HepG2 (cell line): ENCODE results near the gene ITGAV. TPM values are rescaled to one million over a fixed set of nuclear protein-coding genes. Genes with fewer than 3 reads are reported as not detected.

ENCODE experiments used
- ARNT2 ChIP-seq: sonication (generic); formaldehyde crosslinking; IDR thresholded peaks from 2 replicates; pipeline ENCODE4 v1.8.0; 2022; ENCODE audit warnings: mild to moderate bottlenecking, low read depth, missing genetic modification reagents, moderate library complexity
- CEBPG ChIP-seq: IDR thresholded peaks from 2 replicates; pipeline ENCODE4 v1.6.1; 2016
- GATAD1 ChIP-seq: IDR thresholded peaks from 2 replicates; pipeline ENCODE4 v1.6.1; 2016; ENCODE audit warnings: missing genetic modification reagents, missing compliant biosample characterization
- IKZF4 ChIP-seq: sonication (generic); formaldehyde crosslinking; IDR thresholded peaks from 2 replicates; pipeline ENCODE4 v1.5.1; 2020; ENCODE audit warnings: borderline replicate concordance, mild to moderate bottlenecking, low read depth, missing genetic modification reagents; ENCODE audit errors: not compliant biosample characterization
- KLF11 ChIP-seq: IDR thresholded peaks from 2 replicates; pipeline ENCODE4 v1.6.1; 2016; ENCODE audit warnings: missing compliant biosample characterization
- MEIS1 ChIP-seq: sonication (generic); formaldehyde crosslinking; IDR thresholded peaks from 2 replicates; pipeline ENCODE4 v1.9.0; 2021; ENCODE audit warnings: mild to moderate bottlenecking, missing genetic modification reagents, moderate library complexity, borderline replicate concordance
- NR2F6 ChIP-seq, 2 experiments: IDR thresholded peaks; 2 replicates each; pipeline ENCODE4 v1.6.1; 2016; ENCODE audit warnings: antibody characterized with exemption in 1 of 2, mild to moderate bottlenecking in 1 of 2
- POLR2AphosphoS5 ChIP-seq: IDR thresholded peaks from 2 replicates; pipeline ENCODE4 v1.6.1; 2012; ENCODE audit warnings: low read depth, low read length
- PPARG ChIP-seq: conservative IDR thresholded peaks from 2 replicates; pipeline ENCODE4 v1.6.1; 2016; ENCODE audit warnings: missing biosample characterization, missing genetic modification reagents
- STAG1 ChIP-seq: sonication (generic); formaldehyde crosslinking; IDR thresholded peaks from 2 replicates; pipeline ENCODE4 v1.4.0; 2020; ENCODE audit warnings: missing genetic modification reagents
- TAF1 ChIP-seq: sonication (generic); formaldehyde crosslinking; IDR thresholded peaks from 2 replicates; pipeline ENCODE4 v1.4.0; 2020; ENCODE audit warnings: missing genetic modification reagents
- TARDBP ChIP-seq: sonication (generic); formaldehyde crosslinking; IDR thresholded peaks from 2 replicates; pipeline ENCODE4 v1.8.0; 2022; ENCODE audit warnings: mild to moderate bottlenecking, missing genetic modification reagents
- TBL1XR1 ChIP-seq: fragments of 150-350 bp; IDR thresholded peaks from 2 replicates; pipeline ENCODE4 v1.6.1; 2014; ENCODE audit warnings: borderline replicate concordance, low read length; ENCODE audit not compliant: partially characterized antibody
- ZBTB20 ChIP-seq: sonication (generic); formaldehyde crosslinking; IDR thresholded peaks from 2 replicates; pipeline ENCODE4 v1.8.1; 2023; ENCODE audit warnings: missing genetic modification reagents, low read depth, mild to moderate bottlenecking, borderline replicate concordance
- ZNF12 ChIP-seq: sonication (generic); formaldehyde crosslinking; IDR thresholded peaks from 2 replicates; pipeline ENCODE4 v1.5.0; 2020; ENCODE audit warnings: missing genetic modification reagents
- ZNF614 ChIP-seq: IDR thresholded peaks from 2 replicates; pipeline ENCODE4 v1.6.1; 2018; ENCODE audit warnings: missing biosample characterization, missing genetic modification reagents, inconsistent platforms, borderline replicate concordance
- ZSCAN9 ChIP-seq: IDR thresholded peaks from 2 replicates; pipeline ENCODE4 v1.6.1; 2016; ENCODE audit warnings: borderline replicate concordance
- polyA plus RNA-seq, 8 experiments: library from polyadenylated mRNA; depleted of rRNA in 3 of 8; stranded (reverse) in 7 of 8; unstranded in 1 of 8; fragments of >200 nt; fragmentation: Illumina TruSeq in 4 of 8; extraction: Trizol in 4 of 8; gene quantifications; 2 replicates each; pipeline versions ENCODE4 v1.2.1 to v1.2.3, GENCODE V29; 2011 to 2016; ENCODE audit warnings: low read depth in 4 of 8, missing spikeins in 1 of 8, mixed read lengths in 1 of 8; ENCODE audit not compliant: insufficient read depth in 1 of 8
- total RNA-seq, 5 experiments: library from RNA; depleted of rRNA; stranded (reverse); fragments of >200 nt; fragmentation: Illumina TruSeq; extraction: Trizol; gene quantifications; 2 replicates each; pipeline ENCODE4 v1.2.3, GENCODE V29; 2016; ENCODE audit warnings: low read depth in 1 of 5
- TF ChIP-seq, protein P1 (sequence below): conservative IDR thresholded peaks from 2 replicates; pipeline ENCODE4 v1.6.1; 2018; ENCODE audit warnings: missing genetic modification reagents
- TF ChIP-seq, protein P2 (sequence below): sonication (generic); formaldehyde crosslinking; IDR thresholded peaks from 2 replicates; pipeline ENCODE4 v1.4.0; 2020; ENCODE audit warnings: mild to moderate bottlenecking, missing genetic modification reagents
- TF ChIP-seq, protein P3 (sequence below): sonication (generic); formaldehyde crosslinking; IDR thresholded peaks from 2 replicates; pipeline ENCODE4 v1.4.0; 2020; ENCODE audit warnings: missing genetic modification reagents, borderline replicate concordance

ITGAV gene
- total and polyA plus RNA-seq, 2 of the 13 experiments (the other 11 are each of a cell fraction or from before 2014, with no cell fraction given), result 59.1 to 60.4 TPM

DNA sequence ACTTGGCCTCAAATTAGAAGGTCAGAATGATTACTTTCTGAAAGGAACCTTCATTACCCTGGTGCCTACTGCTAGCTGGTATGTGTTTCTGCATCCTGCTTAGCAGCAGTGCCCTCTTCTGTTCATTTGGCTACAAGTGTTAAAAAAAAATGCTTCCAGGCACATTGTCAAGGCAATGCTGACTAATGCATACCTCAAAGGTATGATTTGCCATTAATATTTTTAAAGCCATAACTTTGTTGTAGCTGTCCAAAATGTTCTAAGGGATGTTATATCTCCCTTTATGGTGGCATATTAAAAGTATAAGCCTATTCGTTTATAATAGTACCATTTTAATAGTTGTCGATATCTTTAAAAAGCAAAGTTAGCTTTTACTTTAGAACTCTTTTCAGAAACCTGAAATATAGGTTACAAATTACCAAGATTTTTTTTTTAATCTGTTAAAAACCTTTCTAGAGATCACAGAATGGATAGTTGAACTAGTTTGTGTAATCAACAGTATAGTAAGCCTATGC lies 52.0 kb downstream of the ITGAV start (continued):
- TF ChIP-seq, protein P1, sequence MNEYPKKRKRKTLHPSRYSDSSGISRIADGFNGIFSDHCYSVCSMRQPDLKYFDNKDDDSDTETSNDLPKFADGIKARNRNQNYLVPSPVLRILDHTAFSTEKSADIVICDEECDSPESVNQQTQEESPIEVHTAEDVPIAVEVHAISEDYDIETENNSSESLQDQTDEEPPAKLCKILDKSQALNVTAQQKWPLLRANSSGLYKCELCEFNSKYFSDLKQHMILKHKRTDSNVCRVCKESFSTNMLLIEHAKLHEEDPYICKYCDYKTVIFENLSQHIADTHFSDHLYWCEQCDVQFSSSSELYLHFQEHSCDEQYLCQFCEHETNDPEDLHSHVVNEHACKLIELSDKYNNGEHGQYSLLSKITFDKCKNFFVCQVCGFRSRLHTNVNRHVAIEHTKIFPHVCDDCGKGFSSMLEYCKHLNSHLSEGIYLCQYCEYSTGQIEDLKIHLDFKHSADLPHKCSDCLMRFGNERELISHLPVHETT (CRISPR knock-in tag), result no peak
- TF ChIP-seq GATAD1 (0 out of 2 replicates have a peak, but pooled peaks have one; percentile 24), MEIS1 (CRISPR knock-in tag) (no peak), STAG1 (peak; percentile 98), TBL1XR1 (no peak), ARNT2 (no peak), ZNF12 (CRISPR knock-in tag) (peak; percentile 42; the same call in 1 of the 2 replicates), POLR2AphosphoS5 (no peak), KLF11 (CRISPR knock-in tag) (no peak), ZSCAN9 (CRISPR knock-in tag) (0 out of 2 replicates have a peak, but pooled peaks have one; percentile 53), CEBPG (CRISPR knock-in tag) (0 out of 2 replicates have a peak, but pooled peaks have one; percentile 32), TARDBP (CRISPR knock-in tag) (no peak), ZNF614 (0 out of 2 replicates have a peak, but pooled peaks have one; percentile 32), IKZF4 (no peak), TAF1 (no peak), PPARG (CRISPR knock-in tag) (0 out of 2 replicates have a peak, but pooled peaks have one; percentile 43), NR2F6 (IDR thresholded peaks at IDR 0.05) (no peak), NR2F6 (CRISPR knock-in tag; IDR thresholded peaks at IDR 0.05) (no peak), ZBTB20 (CRISPR knock-in tag) (no peak)
- TF ChIP-seq, protein P2, sequence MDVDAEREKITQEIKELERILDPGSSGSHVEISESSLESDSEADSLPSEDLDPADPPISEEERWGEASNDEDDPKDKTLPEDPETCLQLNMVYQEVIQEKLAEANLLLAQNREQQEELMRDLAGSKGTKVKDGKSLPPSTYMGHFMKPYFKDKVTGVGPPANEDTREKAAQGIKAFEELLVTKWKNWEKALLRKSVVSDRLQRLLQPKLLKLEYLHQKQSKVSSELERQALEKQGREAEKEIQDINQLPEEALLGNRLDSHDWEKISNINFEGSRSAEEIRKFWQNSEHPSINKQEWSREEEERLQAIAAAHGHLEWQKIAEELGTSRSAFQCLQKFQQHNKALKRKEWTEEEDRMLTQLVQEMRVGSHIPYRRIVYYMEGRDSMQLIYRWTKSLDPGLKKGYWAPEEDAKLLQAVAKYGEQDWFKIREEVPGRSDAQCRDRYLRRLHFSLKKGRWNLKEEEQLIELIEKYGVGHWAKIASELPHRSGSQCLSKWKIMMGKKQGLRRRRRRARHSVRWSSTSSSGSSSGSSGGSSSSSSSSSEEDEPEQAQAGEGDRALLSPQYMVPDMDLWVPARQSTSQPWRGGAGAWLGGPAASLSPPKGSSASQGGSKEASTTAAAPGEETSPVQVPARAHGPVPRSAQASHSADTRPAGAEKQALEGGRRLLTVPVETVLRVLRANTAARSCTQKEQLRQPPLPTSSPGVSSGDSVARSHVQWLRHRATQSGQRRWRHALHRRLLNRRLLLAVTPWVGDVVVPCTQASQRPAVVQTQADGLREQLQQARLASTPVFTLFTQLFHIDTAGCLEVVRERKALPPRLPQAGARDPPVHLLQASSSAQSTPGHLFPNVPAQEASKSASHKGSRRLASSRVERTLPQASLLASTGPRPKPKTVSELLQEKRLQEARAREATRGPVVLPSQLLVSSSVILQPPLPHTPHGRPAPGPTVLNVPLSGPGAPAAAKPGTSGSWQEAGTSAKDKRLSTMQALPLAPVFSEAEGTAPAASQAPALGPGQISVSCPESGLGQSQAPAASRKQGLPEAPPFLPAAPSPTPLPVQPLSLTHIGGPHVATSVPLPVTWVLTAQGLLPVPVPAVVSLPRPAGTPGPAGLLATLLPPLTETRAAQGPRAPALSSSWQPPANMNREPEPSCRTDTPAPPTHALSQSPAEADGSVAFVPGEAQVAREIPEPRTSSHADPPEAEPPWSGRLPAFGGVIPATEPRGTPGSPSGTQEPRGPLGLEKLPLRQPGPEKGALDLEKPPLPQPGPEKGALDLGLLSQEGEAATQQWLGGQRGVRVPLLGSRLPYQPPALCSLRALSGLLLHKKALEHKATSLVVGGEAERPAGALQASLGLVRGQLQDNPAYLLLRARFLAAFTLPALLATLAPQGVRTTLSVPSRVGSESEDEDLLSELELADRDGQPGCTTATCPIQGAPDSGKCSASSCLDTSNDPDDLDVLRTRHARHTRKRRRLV, result no peak
- TF ChIP-seq, protein P3, sequence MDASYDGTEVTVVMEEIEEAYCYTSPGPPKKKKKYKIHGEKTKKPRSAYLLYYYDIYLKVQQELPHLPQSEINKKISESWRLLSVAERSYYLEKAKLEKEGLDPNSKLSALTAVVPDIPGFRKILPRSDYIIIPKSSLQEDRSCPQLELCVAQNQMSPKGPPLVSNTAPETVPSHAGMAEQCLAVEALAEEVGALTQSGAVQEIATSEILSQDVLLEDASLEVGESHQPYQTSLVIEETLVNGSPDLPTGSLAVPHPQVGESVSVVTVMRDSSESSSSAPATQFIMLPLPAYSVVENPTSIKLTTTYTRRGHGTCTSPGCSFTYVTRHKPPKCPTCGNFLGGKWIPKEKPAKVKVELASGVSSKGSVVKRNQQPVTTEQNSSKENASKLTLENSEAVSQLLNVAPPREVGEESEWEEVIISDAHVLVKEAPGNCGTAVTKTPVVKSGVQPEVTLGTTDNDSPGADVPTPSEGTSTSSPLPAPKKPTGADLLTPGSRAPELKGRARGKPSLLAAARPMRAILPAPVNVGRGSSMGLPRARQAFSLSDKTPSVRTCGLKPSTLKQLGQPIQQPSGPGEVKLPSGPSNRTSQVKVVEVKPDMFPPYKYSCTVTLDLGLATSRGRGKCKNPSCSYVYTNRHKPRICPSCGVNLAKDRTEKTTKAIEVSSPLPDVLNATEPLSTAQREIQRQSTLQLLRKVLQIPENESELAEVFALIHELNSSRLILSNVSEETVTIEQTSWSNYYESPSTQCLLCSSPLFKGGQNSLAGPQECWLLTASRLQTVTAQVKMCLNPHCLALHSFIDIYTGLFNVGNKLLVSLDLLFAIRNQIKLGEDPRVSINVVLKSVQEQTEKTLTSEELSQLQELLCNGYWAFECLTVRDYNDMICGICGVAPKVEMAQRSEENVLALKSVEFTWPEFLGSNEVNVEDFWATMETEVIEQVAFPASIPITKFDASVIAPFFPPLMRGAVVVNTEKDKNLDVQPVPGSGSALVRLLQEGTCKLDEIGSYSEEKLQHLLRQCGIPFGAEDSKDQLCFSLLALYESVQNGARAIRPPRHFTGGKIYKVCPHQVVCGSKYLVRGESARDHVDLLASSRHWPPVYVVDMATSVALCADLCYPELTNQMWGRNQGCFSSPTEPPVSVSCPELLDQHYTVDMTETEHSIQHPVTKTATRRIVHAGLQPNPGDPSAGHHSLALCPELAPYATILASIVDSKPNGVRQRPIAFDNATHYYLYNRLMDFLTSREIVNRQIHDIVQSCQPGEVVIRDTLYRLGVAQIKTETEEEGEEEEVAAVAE (CRISPR knock-in tag), result no peak
